ENCODE measurements around the gene TTC7B. TPM values are rescaled to one million over a fixed set of nuclear protein-coding genes. Genes with fewer than 3 reads are reported as not detected.

TTC7B gene
- polyA plus RNA-seq, 1 donor from 2014 or later = 19.9 TPM

DNA sequence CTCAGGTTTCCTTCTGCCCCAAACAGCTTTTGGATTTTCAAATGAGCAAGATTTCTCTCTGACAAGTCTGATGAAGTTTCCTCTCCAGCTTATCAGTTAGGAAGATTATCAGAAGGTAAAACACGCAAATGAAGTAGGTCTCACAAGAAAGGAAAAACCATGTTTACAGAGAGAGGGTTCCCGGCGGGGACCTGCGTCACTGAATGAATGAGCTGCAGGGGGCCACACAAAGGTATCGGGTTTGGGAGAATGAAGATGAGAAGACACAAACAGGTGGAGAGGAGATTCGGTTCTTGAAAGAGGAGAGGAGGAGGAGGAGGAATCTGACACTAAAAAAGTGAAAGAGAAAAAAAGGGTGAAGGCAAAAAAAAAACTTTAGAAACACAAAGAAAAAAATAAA, 210.8 kb downstream of the TTC7B start:
- Histone ChIP-seq H3K27ac (ENCODE audit: low read length) (no peak overlapping the region), H4K20me1 (ENCODE audit: insufficient read depth) (no peaks in the 10 kb centered on the region), H2AFZ (ENCODE audit: low read depth, low read length) (no peak overlapping the region), H3K79me2 (replicated peaks; ENCODE audit: insufficient read depth, low read length) (no peaks in the 10 kb centered on the region), H3K4me2 (ENCODE audit: low read length) (no peak overlapping the region), H3K9ac (ENCODE audit: low read length) (no peak overlapping the region), H3K9me2 (ENCODE audit: insufficient read depth, low read length) (no peaks in the 10 kb centered on the region), H3K9me3 (ENCODE audit: low read length) (no peaks in the 10 kb centered on the region), H3K27me3 (ENCODE audit: insufficient read depth, low read depth, low read length) (no peaks in the 10 kb centered on the region), H3K36me3 (ENCODE audit: insufficient read depth, low read length) (peaks cover 3% of the 10 kb centered on the region), H3F3A (ENCODE audit: insufficient read depth, low read length, poor library complexity, severe bottlenecking) (no peaks in the 10 kb centered on the region), H3K4me3 (ENCODE audit: low read length) (no peak overlapping the region)
- TF ChIP-seq EZH2 (IDR thresholded peaks at IDR 0.05; ENCODE audit: borderline replicate concordance, insufficient read depth, low read length, poor library complexity, severe bottlenecking) (no peak), TAF1 (IDR thresholded peaks at IDR 0.05; ENCODE audit: low read depth) (no peak), RAD21 (conservative IDR thresholded peaks at IDR 0.05) (no peak), POLR2AphosphoS5 (IDR thresholded peaks at IDR 0.05) (no peak), CTCF (IDR thresholded peaks at IDR 0.05; ENCODE audit: poor library complexity, severe bottlenecking) (no peak), EP300 (conservative IDR thresholded peaks at IDR 0.05; ENCODE audit: poor library complexity, severe bottlenecking) (no peak), SMC3 (conservative IDR thresholded peaks at IDR 0.05; ENCODE audit: poor library complexity) (no peak), MXI1 (conservative IDR thresholded peaks at IDR 0.05; ENCODE audit: poor library complexity, severe bottlenecking) (no peak)
- TF ChIP-seq, protein P1, sequence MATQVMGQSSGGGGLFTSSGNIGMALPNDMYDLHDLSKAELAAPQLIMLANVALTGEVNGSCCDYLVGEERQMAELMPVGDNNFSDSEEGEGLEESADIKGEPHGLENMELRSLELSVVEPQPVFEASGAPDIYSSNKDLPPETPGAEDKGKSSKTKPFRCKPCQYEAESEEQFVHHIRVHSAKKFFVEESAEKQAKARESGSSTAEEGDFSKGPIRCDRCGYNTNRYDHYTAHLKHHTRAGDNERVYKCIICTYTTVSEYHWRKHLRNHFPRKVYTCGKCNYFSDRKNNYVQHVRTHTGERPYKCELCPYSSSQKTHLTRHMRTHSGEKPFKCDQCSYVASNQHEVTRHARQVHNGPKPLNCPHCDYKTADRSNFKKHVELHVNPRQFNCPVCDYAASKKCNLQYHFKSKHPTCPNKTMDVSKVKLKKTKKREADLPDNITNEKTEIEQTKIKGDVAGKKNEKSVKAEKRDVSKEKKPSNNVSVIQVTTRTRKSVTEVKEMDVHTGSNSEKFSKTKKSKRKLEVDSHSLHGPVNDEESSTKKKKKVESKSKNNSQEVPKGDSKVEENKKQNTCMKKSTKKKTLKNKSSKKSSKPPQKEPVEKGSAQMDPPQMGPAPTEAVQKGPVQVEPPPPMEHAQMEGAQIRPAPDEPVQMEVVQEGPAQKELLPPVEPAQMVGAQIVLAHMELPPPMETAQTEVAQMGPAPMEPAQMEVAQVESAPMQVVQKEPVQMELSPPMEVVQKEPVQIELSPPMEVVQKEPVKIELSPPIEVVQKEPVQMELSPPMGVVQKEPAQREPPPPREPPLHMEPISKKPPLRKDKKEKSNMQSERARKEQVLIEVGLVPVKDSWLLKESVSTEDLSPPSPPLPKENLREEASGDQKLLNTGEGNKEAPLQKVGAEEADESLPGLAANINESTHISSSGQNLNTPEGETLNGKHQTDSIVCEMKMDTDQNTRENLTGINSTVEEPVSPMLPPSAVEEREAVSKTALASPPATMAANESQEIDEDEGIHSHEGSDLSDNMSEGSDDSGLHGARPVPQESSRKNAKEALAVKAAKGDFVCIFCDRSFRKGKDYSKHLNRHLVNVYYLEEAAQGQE (IDR thresholded peaks at IDR 0.05; ENCODE audit: borderline replicate concordance) = no peak

GRCh38 chr14:90604356-90604755, 211.9 kb downstream of the TTC7B start:
- H3K9me2 ChIP-seq (ENCODE audit: insufficient read depth, low read length) = no peaks in the 10 kb centered on the region

More at GRCh38 chr14:90604356-90604755, 211.9 kb downstream of the TTC7B start:
- Histone ChIP-seq H2AFZ (ENCODE audit: low read depth, low read length) (no peak overlapping the region), H3K36me3 (ENCODE audit: insufficient read depth, low read length) (no peaks in the 10 kb centered on the region), H3K4me3 (ENCODE audit: low read length) (no peak overlapping the region), H3K9me3 (ENCODE audit: low read length) (no peaks in the 10 kb centered on the region), H3K9ac (ENCODE audit: low read length) (no peak overlapping the region), H3K27me3 (ENCODE audit: insufficient read depth, low read depth, low read length) (no peaks in the 10 kb centered on the region), H3K79me2 (replicated peaks; ENCODE audit: insufficient read depth, low read length) (no peaks in the 10 kb centered on the region), H3F3A (ENCODE audit: insufficient read depth, low read length, poor library complexity, severe bottlenecking) (no peaks in the 10 kb centered on the region), H3K4me2 (ENCODE audit: low read length) (no peak overlapping the region), H3K27ac (ENCODE audit: low read length) (no peak overlapping the region), H4K20me1 (ENCODE audit: insufficient read depth) (no peaks in the 10 kb centered on the region)
- TF ChIP-seq EP300 (conservative IDR thresholded peaks at IDR 0.05; ENCODE audit: poor library complexity, severe bottlenecking) = no peak
- TF ChIP-seq, protein P1 (IDR thresholded peaks at IDR 0.05; ENCODE audit: borderline replicate concordance) = no peak
- no peak for TF ChIP-seq MXI1 (conservative IDR thresholded peaks at IDR 0.05; ENCODE audit: poor library complexity, severe bottlenecking)
- no peak for TF ChIP-seq SMC3 (conservative IDR thresholded peaks at IDR 0.05; ENCODE audit: poor library complexity)
- TF ChIP-seq POLR2AphosphoS5 (IDR thresholded peaks at IDR 0.05) = no peak
- TF ChIP-seq CTCF (IDR thresholded peaks at IDR 0.05; ENCODE audit: poor library complexity, severe bottlenecking) = no peak
- no peak for TF ChIP-seq EZH2 (IDR thresholded peaks at IDR 0.05; ENCODE audit: borderline replicate concordance, insufficient read depth, low read length, poor library complexity, severe bottlenecking)
- no peak for TF ChIP-seq RAD21 (conservative IDR thresholded peaks at IDR 0.05)
- no peak for TF ChIP-seq TAF1 (IDR thresholded peaks at IDR 0.05; ENCODE audit: low read depth)
